Measurements from ENCODE around the gene ATXN10. TPM values are rescaled to one million over a fixed set of nuclear protein-coding genes. Genes with fewer than 3 reads are reported as not detected.

ATXN10 gene
- total and polyA plus RNA-seq, 2 experiments from 2014 or later: 99.0 to 163 TPM

DNA sequence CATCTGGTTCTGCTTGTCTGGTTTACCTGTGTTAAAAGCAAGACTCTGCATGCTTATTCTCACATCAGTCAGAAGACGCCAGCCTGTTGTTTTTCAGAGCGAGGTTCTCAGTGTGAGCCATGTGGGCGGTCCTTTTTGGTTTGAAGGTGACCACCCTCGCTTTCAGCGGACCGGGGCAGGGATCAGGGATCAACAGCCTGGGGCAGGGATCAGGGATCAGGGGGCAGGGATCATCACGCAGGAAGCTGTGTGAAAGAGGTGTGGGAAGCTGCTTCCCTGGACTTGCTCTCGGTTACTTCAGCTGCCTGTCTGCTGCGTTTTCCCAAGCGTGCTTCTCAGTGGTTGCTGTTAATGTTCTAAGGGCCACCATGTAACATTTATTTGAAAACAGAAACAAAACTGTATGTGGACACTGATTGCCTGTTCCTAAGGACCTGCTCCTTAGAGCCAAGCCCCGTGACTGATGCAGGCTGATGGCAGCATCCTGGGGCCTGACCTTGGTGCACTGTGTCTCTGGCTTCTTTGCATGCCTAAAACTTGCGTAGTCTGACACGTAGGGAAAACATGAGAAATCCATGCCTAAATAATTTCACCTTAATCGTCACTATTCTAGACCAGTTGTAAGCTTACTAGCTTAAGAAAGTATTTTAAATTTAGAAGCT lies 146.9 kb downstream of the ATXN10 start:
- Histone ChIP-seq H3K27ac (ENCODE audit: low read depth) (0 out of 2 replicates have a peak overlapping the region, but pooled peaks have one; percentile 74), H3K4me2 (no peak overlapping the region), H3K4me1 (ENCODE audit: insufficient read depth) (no peaks in the 10 kb centered on the region), H3K27me3 (ENCODE audit: insufficient read depth) (no peaks in the 10 kb centered on the region), H3K9me2 (ENCODE audit: insufficient read depth) (no peaks in the 10 kb centered on the region), H2AFZ (no peak overlapping the region), H4K20me1 (replicated peaks; ENCODE audit: insufficient read depth) (0 out of 2 replicates have a peak, but pooled peaks cover 3% of the 10 kb centered on the region), H3K79me2 (replicated peaks; ENCODE audit: insufficient read depth) (no peaks in the 10 kb centered on the region), H3K36me3 (ENCODE audit: insufficient read depth) (no peaks in the 10 kb centered on the region), H3K4me3 (no peak overlapping the region), H3F3A (replicated peaks; ENCODE audit: low read depth) (no peaks in the 10 kb centered on the region)
- Mint-ChIP-seq H3K4me3 (no peak overlapping the region), H3K9me3 (no peaks in the 10 kb centered on the region; the same call in 2 of the 3 replicates), H3K36me3 (ENCODE audit: low read depth) (peaks cover 6% of the 10 kb centered on the region; the same call in 1 of the 3 replicates), H3K27ac (peak overlapping the region; percentile 38; the same call in 1 of the 2 replicates), H3K27me3 (ENCODE audit: insufficient read depth, low read depth, poor library complexity) (peaks cover 3% of the 10 kb centered on the region), H3K4me1 (peaks cover 12% of the 10 kb centered on the region; the same call in 2 of the 3 replicates)
- DNase-seq (ENCODE audit: low spot score) (peak; percentile 35), ATAC-seq (peak; percentile 86)
- TF ChIP-seq EZH2phosphoT487 (IDR thresholded peaks at IDR 0.05; ENCODE audit: unreplicated experiment): no peak
- TF ChIP-seq STAT1 (IDR thresholded peaks at IDR 0.05; ENCODE audit: unreplicated experiment): no peak
- no peak for TF ChIP-seq ETS1 (IDR thresholded peaks at IDR 0.05)
- no peak for TF ChIP-seq POLR2AphosphoS5 (IDR thresholded peaks at IDR 0.05; ENCODE audit: low read depth)

GRCh38 chr22:45819305-45819704 lies 147.7 kb downstream of the ATXN10 start:
- no peaks in the 10 kb centered on the region for H3F3A ChIP-seq (replicated peaks; ENCODE audit: low read depth)
- H3K4me2 ChIP-seq: no peak overlapping the region
- no peaks in the 10 kb centered on the region for H3K4me1 ChIP-seq (ENCODE audit: insufficient read depth)
- Mint-ChIP-seq H3K4me3 (no peak overlapping the region), H3K9me3 (no peaks in the 10 kb centered on the region; the same call in 2 of the 3 replicates), H3K4me1 (peaks cover 12% of the 10 kb centered on the region; the same call in 2 of the 3 replicates), H3K36me3 (ENCODE audit: low read depth) (peaks cover 6% of the 10 kb centered on the region; the same call in 1 of the 3 replicates), H3K27ac (no peak overlapping the region), H3K27me3 (ENCODE audit: insufficient read depth, low read depth, poor library complexity) (peaks cover 3% of the 10 kb centered on the region)
- H3K27me3 ChIP-seq (ENCODE audit: insufficient read depth): no peaks in the 10 kb centered on the region
- H3K36me3 ChIP-seq (ENCODE audit: insufficient read depth): no peaks in the 10 kb centered on the region
- H3K9me2 ChIP-seq (ENCODE audit: insufficient read depth): no peaks in the 10 kb centered on the region
- H3K27ac ChIP-seq (ENCODE audit: low read depth): no peak overlapping the region
- no peak overlapping the region for H3K4me3 ChIP-seq
- peaks cover 3% of the 10 kb centered on the region; the same call in 1 of the 2 replicates for H4K20me1 ChIP-seq (replicated peaks; ENCODE audit: insufficient read depth)
- TF ChIP-seq ZNF462 (CRISPR knock-in tag; IDR thresholded peaks at IDR 0.05): no peak
- no peak overlapping the region for H2AFZ ChIP-seq
- no peak for ATAC-seq
- H3K79me2 ChIP-seq (replicated peaks; ENCODE audit: insufficient read depth): no peaks in the 10 kb centered on the region
- no peak for DNase-seq (ENCODE audit: low spot score)

Measured in GM23338 (cell line).